H9 (cell line): ENCODE measurements around the gene ESPL1. TPM values are rescaled to one million over a fixed set of nuclear protein-coding genes. Genes with fewer than 3 reads are reported as not detected.

ENCODE experiments used
- DNase-seq: peaks from one replicate; pipeline ENCODE4 v3.0.0-alpha.2; 2017
- H2AFZ ChIP-seq: one replicate; pipeline ENCODE4 v1.6.1; 2013; ENCODE audit warnings: mild to moderate bottlenecking, low read length, control low read depth, moderate library complexity
- H2AK5ac ChIP-seq: 2 replicates; pipeline ENCODE4 v1.6.1; 2013; ENCODE audit warnings: low read length, control low read depth, mixed read lengths; ENCODE audit not compliant: insufficient read length
- H2BK120ac ChIP-seq: one replicate; pipeline ENCODE4 v1.6.1; 2013; ENCODE audit warnings: low read depth, mild to moderate bottlenecking, low read length, control low read depth, inconsistent platforms; ENCODE audit not compliant: poor library complexity, severe bottlenecking
- H2BK12ac ChIP-seq: 2 replicates; pipeline ENCODE4 v1.6.1; 2013; ENCODE audit warnings: low read length, control low read depth, mixed read lengths, low read depth; ENCODE audit not compliant: insufficient read length
- H2BK15ac ChIP-seq: 2 replicates; pipeline ENCODE4 v1.6.1; 2013; ENCODE audit warnings: low read depth, low read length, control low read depth
- H2BK20ac ChIP-seq: one replicate; pipeline ENCODE4 v1.6.1; 2013; ENCODE audit warnings: low read depth, mild to moderate bottlenecking, low read length, control low read depth, inconsistent platforms; ENCODE audit not compliant: poor library complexity, severe bottlenecking
- H2BK5ac ChIP-seq: 2 replicates; pipeline ENCODE4 v1.6.1; 2013; ENCODE audit warnings: low read length, control low read depth, mixed read lengths; ENCODE audit not compliant: insufficient read length
- H3K14ac ChIP-seq: 2 replicates; pipeline ENCODE4 v1.6.1; 2013; ENCODE audit warnings: low read length, control low read depth; ENCODE audit not compliant: insufficient read depth
- H3K18ac ChIP-seq: 2 replicates; pipeline ENCODE4 v1.6.1; 2013; ENCODE audit warnings: low read depth, mild to moderate bottlenecking, mixed read lengths, low read length, control low read depth; ENCODE audit not compliant: insufficient read length
- H3K23ac ChIP-seq: 2 replicates; pipeline ENCODE4 v1.6.1; 2013; ENCODE audit warnings: low read length, control low read depth, mixed read lengths, low read depth; ENCODE audit not compliant: insufficient read length
- H3K23me2 ChIP-seq: 2 replicates; pipeline ENCODE4 v1.6.1; 2013; ENCODE audit warnings: low read depth, mild to moderate bottlenecking, mixed read lengths, low read length, control low read depth; ENCODE audit not compliant: insufficient read length, poor library complexity, severe bottlenecking
- H3K27ac ChIP-seq: 2 replicates; pipeline ENCODE4 v1.5.1; 2013; ENCODE audit warnings: low read length, control low read depth, mixed read lengths, low read depth; ENCODE audit not compliant: insufficient read length
- H3K27me3 ChIP-seq: 2 replicates; pipeline ENCODE4 v1.6.1; 2013; ENCODE audit warnings: low read length, control low read depth, inconsistent platforms; ENCODE audit not compliant: insufficient read depth
- H3K4ac ChIP-seq: 2 replicates; pipeline ENCODE4 v1.6.1; 2013; ENCODE audit warnings: low read depth, mild to moderate bottlenecking, control low read depth, inconsistent platforms, low read length, moderate library complexity
- H3K4me1 ChIP-seq: 2 replicates; pipeline ENCODE4 v1.6.1; 2013; ENCODE audit warnings: low read length, control low read depth, inconsistent platforms; ENCODE audit not compliant: insufficient read depth
- H3K4me2 ChIP-seq: 2 replicates; pipeline ENCODE4 v1.6.1; 2013; ENCODE audit warnings: low read length, control low read depth, mixed read lengths; ENCODE audit not compliant: insufficient read length, insufficient read depth
- H3K56ac ChIP-seq: 2 replicates; pipeline ENCODE4 v1.6.1; 2013; ENCODE audit warnings: low read depth, mild to moderate bottlenecking, mixed read lengths, low read length, control low read depth; ENCODE audit not compliant: insufficient read length
- H3K79me1 ChIP-seq: 2 replicates; pipeline ENCODE4 v1.6.1; 2013; ENCODE audit warnings: low read depth, mild to moderate bottlenecking, moderate library complexity, low read length, control low read depth, inconsistent platforms; ENCODE audit not compliant: insufficient read depth, poor library complexity, severe bottlenecking
- H3K79me2 ChIP-seq: 2 replicates; pipeline ENCODE4 v1.6.1; 2013; ENCODE audit warnings: low read length, control low read depth, inconsistent platforms; ENCODE audit not compliant: insufficient read depth
- H3K9ac ChIP-seq: 2 replicates; pipeline ENCODE4 v1.6.1; 2013; ENCODE audit warnings: low read length, control low read depth, mixed read lengths; ENCODE audit not compliant: insufficient read length; ENCODE audit errors: extremely low read depth
- H3K9me3 ChIP-seq: one replicate; pipeline ENCODE4 v1.6.1; 2013; ENCODE audit warnings: low read depth, low read length, inconsistent platforms; ENCODE audit not compliant: control insufficient read depth
- H3T11ph ChIP-seq: one replicate; pipeline ENCODE4 v1.6.1; 2013; ENCODE audit warnings: mild to moderate bottlenecking, low read length, control low read depth, inconsistent platforms
- H4K20me1 ChIP-seq: one replicate; pipeline ENCODE4 v1.6.1; 2013; ENCODE audit not compliant: control insufficient read depth, insufficient read length, insufficient read depth
- H4K5ac ChIP-seq: 2 replicates; pipeline ENCODE4 v1.6.1; 2013; ENCODE audit warnings: low read depth, mild to moderate bottlenecking, mixed read lengths, low read length, control low read depth; ENCODE audit not compliant: insufficient read length
- H4K8ac ChIP-seq: replicated peaks from 2 replicates; pipeline ENCODE4 v1.6.1; 2013; ENCODE audit warnings: low read length, control low read depth, mixed read lengths, low read depth; ENCODE audit not compliant: insufficient read length
- H4K91ac ChIP-seq: 2 replicates; pipeline ENCODE4 v1.6.1; 2013; ENCODE audit warnings: low read depth, mild to moderate bottlenecking, moderate library complexity, mixed read lengths, low read length, control low read depth; ENCODE audit not compliant: insufficient read length
- H3K27ac Mint-ChIP-seq, 3 experiments: 2 replicates in 2 of 3; 3 replicates in 1 of 3; pipeline ENCODE4 v1.8.0; 2020 to 2021; ENCODE audit warnings: mixed read lengths in 3 of 3, mild to moderate bottlenecking in 1 of 3, moderate library complexity in 1 of 3
- H3K27me3 Mint-ChIP-seq: 2 replicates; pipeline ENCODE4 v1.8.0; 2021; ENCODE audit warnings: low read depth, mild to moderate bottlenecking, moderate library complexity, mixed read lengths
- H3K36me3 Mint-ChIP-seq, 3 experiments: 2 replicates in 2 of 3; 3 replicates in 1 of 3; pipeline ENCODE4 v1.8.0; 2020 to 2021; ENCODE audit warnings: low read depth in 3 of 3, mixed read lengths in 3 of 3; ENCODE audit not compliant: insufficient read depth in 1 of 3
- H3K4me1 Mint-ChIP-seq, 2 experiments: 2 replicates each; pipeline ENCODE4 v1.8.0; 2020; ENCODE audit warnings: mixed read lengths in 2 of 2
- H3K4me3 Mint-ChIP-seq, 2 experiments: 2 replicates in 1 of 2; 3 replicates in 1 of 2; pipeline ENCODE4 v1.8.0; 2020 to 2021; ENCODE audit warnings: mild to moderate bottlenecking in 2 of 2, mixed read lengths in 2 of 2, moderate library complexity in 1 of 2
- H3K9me3 Mint-ChIP-seq, 2 experiments: 2 replicates in 1 of 2; 3 replicates in 1 of 2; pipeline ENCODE4 v1.8.0; 2020; ENCODE audit warnings: mild to moderate bottlenecking in 2 of 2, mixed read lengths in 2 of 2, moderate library complexity in 1 of 2
- CTCF ChIP-seq: fragments of 200-600 bp; sonication (generic); conservative IDR thresholded peaks from 3 replicates; pipeline ENCODE4 v1.8.0; 2021; ENCODE audit warnings: antibody characterized with exemption, mild to moderate bottlenecking
- WGBS: extraction: QIAGEN DNeasy Blood & Tissue Kit; methylation state at CpG from one replicate; pipeline ENCODE4 v1.1.7; 2013; ENCODE audit warnings: missing lambda C conversion rate, low lambda C conversion rate, mixed read lengths; ENCODE audit not compliant: insufficient read length; ENCODE audit errors: extremely low coverage; 5-methylcytosine and 5-hydroxymethylcytosine counted together
- total RNA-seq: library from RNA; stranded (reverse); gene quantifications from 2 replicates; pipeline ENCODE4 v1.2.1, GENCODE V29; 2021

The ESPL1 gene
- total RNA-seq, 1 experiment from 2014 or later, result 43.2 TPM

DNA sequence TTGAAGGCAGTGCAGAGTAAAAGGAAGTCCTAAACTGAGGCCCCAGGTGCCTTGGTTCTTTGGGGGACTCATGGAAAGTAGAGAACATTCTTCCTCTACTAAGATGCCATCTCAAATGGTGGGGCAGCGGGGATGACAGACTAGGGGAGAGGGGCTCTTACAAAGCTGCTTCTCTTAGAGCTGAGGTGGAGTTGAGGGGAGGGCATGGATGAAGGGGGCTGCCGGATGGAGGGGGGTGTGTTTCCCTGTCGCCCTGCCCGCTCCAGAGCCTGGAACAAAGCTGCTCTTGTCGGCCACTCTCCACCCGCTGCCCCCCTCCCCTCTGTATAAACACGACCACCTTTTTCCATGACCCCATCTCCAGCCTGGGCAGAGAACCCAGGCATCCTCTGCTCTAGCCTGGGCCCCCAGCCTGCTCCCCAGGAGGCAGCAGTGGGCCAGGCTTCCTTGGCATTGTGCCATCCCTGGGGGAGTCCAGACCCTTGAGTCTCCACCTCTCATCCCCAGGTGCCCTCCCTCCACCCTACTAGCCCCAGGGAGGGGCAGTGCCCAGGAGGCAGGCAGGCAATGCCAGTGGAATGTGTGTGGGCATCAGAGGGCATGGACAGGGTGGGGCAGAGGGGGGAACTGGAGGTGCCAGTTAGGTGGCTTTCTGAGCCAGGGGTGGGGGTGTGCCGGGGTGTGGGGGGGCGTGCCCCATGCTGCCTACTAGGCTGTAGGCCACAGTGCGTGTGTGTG is 37.8 kb upstream of the ESPL1 start:
- Histone ChIP-seq H4K5ac (no peak overlapping the region), H2AFZ (no peak overlapping the region), H4K91ac (no peak overlapping the region), H3K4me2 (peak overlapping the region; percentile 94), H3K14ac (no peak overlapping the region), H2BK15ac (no peak overlapping the region), H3K23ac (no peak overlapping the region), H3K79me2 (no peaks in the 10 kb centered on the region), H2BK5ac (no peak overlapping the region), H2BK120ac (no peak overlapping the region), H3T11ph (no peak overlapping the region), H3K27me3 (no peaks in the 10 kb centered on the region; the same call in 1 of the 2 replicates), H2BK12ac (no peak overlapping the region), H2BK20ac (no peak overlapping the region), H3K56ac (no peak overlapping the region), H3K18ac (no peak overlapping the region), H3K27ac (no peak overlapping the region), H2AK5ac (no peak overlapping the region), H3K9ac (no peak overlapping the region), H3K4ac (no peak overlapping the region), H3K9me3 (no peaks in the 10 kb centered on the region), H4K8ac (no peak overlapping the region), H3K23me2 (peaks cover 16% of the 10 kb centered on the region), H3K79me1 (no peaks in the 10 kb centered on the region), H3K4me1 (peaks cover 23% of the 10 kb centered on the region; the same call in 1 of the 2 replicates), H4K20me1 (no peaks in the 10 kb centered on the region)
- H3K4me1 Mint-ChIP-seq, result peaks cover 75 to 80% of the 10 kb centered on the region in 2 experiments
- peak overlapping the region; percentile 12 to 70; a peak in 3 of 5 replicates for H3K4me3 Mint-ChIP-seq
- no CpG with 5 or more reads among the region's 10 CpGs for WGBS
- no peaks in the 10 kb centered on the region for H3K9me3 Mint-ChIP-seq
- TF ChIP-seq CTCF, result no peak
- peak overlapping the region in 2 of 3 experiments; percentile 10 to 20; a peak in 2 of 7 replicates for H3K27ac Mint-ChIP-seq
- peaks cover 12% of the 10 kb centered on the region for H3K27me3 Mint-ChIP-seq
- peaks cover 6 to 17% (median 12%) of the 10 kb centered on the region in 3 experiments; a peak in 6 of 7 replicates for H3K36me3 Mint-ChIP-seq
- DNase-seq, result peak; percentile 23
